GM18909 (cell line): ENCODE measurements around the gene ZC3H7B.
A peak's percentile ranks its signal among the peaks of the same experiment; 100 is the strongest.
"Not testable (repeated sequence)": the region's sequence is repeated elsewhere in the genome, so short reads cannot be mapped to it uniquely, and the experiment has no call there.

Experiments
- ATAC-seq: cut with Tn5 transposase; IDR thresholded peaks from one replicate; pipeline ENCODE4 v1.9.1; 2021; ENCODE audit warnings: mild to moderate bottlenecking; ENCODE audit not compliant: unreplicated experiment, poor library complexity

The ZC3H7B gene, protein sequence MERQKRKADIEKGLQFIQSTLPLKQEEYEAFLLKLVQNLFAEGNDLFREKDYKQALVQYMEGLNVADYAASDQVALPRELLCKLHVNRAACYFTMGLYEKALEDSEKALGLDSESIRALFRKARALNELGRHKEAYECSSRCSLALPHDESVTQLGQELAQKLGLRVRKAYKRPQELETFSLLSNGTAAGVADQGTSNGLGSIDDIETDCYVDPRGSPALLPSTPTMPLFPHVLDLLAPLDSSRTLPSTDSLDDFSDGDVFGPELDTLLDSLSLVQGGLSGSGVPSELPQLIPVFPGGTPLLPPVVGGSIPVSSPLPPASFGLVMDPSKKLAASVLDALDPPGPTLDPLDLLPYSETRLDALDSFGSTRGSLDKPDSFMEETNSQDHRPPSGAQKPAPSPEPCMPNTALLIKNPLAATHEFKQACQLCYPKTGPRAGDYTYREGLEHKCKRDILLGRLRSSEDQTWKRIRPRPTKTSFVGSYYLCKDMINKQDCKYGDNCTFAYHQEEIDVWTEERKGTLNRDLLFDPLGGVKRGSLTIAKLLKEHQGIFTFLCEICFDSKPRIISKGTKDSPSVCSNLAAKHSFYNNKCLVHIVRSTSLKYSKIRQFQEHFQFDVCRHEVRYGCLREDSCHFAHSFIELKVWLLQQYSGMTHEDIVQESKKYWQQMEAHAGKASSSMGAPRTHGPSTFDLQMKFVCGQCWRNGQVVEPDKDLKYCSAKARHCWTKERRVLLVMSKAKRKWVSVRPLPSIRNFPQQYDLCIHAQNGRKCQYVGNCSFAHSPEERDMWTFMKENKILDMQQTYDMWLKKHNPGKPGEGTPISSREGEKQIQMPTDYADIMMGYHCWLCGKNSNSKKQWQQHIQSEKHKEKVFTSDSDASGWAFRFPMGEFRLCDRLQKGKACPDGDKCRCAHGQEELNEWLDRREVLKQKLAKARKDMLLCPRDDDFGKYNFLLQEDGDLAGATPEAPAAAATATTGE

DNA sequence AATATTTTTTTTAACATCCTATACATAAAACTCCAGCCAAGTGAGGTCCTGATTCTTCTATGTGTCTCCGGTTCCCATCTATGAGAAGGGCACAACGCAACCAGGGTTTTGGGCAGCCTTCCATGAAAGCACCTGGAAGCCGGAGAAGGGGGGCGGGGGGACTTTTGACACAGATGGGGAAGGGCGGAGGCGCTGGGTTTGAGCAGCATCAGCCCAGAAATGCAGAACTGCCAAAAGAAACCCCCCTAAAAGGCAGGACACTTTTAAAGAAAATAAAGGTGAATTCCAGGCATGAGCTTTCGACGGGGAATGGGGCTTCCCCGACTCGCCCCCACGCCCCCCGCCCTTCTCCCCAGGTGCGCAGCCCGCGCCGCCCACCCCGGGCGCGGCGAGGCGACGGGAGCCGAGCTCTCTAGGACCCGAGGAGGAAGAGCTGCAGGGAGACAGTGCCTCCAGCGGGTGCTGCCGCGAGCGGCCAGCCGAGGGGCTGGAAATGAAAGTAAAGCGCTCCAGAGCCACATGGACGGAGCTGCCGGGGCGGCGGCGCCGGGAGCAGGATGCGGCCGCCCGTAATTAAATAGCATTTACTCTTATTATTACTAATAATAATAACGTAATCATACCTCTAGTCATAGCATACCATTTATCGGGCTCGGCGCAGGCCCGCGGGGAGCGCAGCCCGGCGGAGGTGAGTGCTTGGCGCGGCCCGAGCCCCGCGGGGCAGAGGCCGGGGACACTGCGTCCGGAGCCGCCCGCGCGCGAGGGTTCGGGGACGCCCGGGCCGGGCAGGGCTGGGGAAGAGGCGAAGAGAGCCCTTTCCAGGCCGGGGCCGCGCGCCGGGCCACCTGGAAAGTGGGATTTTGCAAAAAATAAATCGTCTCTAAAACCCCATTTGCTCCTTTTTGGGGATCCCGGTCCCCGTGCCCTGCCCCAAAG lies at the start of gene ZC3H7B:
TSS of gene ZC3H7B (plus strand) at position 441 of the 936 bp plus-strand sequence. CDS start 19,136 bp downstream, outside the sequence.
- peak; percentile 83 for ATAC-seq

DNA sequence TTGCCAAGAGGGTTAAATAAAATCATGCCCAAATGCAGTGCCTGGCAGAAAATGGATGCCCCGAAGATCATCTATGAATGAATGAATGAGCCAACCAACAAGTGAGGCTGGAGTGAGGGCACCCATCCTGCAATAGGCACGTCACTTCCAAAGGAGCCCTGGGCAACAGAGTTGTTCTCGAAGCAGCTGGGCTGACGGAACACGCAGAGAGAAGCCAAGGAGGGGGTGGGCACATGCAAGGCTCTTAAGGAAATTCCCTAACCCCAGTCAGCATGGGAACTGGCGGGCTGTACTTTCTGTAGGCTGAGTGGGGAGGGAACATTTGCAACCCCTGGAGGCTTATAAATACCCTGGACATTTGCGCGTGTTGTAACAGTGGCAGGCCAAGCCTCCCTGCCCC lies 49.0 kb upstream of the ZC3H7B start:
- no peak for ATAC-seq

DNA sequence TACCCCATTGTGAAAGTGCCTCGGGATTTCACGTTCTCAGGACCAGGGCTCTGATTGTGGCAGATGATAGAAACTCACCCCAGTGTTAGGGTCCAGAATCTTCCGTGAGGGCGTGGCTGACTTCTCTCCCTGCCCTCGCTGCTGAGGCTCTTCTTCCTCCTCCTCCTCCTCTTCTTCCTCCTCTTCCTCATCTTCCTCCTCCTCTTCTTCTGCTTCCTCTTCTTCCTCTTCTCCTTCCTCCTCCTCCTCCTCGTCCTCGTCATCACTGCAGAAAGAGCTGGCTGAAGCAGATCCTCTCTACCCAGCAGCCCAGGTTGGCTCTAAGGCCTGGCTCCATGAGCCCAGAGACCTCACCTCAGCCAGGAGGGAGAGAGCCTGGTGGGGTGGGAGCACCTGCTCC lies 47.1 kb upstream of the ZC3H7B start:
- no peak for ATAC-seq

DNA sequence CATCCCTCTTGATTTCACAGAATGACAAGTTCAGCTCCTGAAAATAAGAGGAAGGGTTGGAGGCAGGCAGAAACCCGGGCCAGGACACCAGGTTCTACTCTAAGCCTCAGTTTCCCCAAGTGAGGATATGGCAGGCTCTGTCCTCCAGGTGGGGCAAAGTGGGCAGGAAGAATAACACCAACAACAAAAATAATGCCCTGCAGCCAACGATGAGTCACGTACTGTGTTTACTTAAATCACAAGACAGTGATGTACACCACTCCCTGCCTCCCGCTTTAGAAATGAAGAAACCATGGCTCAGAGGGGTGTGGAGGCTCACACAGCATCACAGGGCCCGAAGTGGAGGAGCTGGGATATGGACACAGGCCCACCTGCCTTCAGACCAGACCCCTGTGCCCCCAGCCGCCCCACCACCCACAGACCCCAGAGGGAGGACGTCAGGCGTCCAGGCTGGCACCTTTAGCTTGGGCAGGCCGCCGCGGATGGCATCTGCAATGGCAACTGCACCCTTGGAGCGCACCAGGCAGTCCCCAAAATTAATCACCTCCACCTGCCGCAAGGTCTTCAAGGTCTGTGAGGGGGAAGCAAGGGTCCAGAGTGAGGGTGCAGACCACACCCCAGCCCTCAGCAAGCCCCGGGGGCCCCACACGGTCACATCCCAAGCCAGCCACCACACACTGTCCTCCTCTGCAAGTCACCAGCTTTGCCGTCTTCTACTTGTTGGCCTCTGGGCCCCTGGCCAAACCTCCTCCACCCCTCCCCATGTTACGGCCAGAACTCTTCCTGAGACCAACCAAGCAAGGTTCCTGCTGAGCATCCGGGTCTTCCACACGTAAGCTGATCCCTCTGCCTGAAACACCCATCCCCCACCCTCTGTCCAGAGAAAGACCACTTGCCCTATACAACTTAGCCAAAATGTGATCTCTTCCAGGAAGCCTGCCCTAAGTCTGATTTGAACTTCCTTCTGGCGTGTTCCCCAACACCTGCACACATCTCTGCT lies 44.8 kb upstream of the ZC3H7B start:
- ATAC-seq, result no peak

DNA sequence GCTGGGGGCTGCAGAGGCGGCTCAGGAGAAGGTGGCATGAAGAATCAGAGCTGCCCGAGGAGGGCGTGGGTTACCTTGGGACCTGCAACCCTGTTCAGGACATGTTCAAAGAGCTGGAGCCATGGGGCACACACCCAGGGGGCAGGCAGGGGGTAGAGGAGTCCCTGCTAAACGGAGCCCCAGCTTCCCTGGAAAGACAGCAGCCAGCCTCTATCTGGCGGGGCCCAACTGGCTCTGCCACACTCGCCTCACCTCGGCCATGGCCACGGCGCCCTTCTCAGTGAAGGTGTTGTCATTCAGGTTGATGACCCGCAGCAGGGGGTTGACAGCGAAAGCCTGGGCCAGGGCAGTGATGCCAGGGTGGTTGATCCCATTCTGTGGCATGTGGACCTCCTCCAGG lies 43.6 kb upstream of the ZC3H7B start:
- ATAC-seq, result no peak

DNA sequence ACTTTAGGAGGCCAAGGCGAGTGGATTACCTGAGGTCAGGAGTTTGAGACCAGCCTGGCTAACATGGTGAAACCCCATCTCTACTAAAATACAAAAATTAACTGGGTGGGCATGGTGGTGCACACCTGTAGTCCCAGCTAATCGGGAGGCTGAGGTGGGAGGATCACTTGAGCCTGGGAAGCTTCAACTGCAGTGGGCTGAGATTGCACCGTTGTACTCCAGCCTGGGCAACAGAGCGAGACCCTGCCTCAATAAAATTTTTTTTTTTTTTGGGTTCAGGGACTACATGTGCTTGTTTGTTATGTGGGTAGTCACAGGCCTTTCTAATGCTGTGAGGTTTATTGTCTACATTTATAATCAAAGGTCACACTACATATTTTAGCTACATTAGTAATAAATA lies 41.6 kb upstream of the ZC3H7B start:
- not testable (repeated sequence) for ATAC-seq

DNA sequence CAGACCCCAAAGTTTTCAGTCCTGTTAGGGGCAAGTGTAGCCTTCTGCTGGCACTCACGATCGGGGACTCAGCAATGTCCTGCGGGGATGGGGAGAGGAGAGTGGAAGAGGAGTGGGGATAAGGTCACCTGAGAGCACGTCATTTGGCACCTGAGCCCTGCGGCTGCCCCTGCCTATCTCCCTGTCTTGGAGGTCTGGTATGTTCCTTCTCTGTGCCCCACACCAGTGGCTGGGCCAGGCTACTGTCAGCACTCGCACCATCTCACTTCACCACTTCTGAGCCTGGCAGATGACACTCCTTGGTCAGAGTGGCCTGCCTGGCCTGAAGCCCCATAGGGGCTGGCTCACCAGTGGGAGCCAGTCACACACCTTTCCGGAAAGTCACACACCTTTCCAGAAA lies 40.5 kb upstream of the ZC3H7B start:
- no peak for ATAC-seq

DNA sequence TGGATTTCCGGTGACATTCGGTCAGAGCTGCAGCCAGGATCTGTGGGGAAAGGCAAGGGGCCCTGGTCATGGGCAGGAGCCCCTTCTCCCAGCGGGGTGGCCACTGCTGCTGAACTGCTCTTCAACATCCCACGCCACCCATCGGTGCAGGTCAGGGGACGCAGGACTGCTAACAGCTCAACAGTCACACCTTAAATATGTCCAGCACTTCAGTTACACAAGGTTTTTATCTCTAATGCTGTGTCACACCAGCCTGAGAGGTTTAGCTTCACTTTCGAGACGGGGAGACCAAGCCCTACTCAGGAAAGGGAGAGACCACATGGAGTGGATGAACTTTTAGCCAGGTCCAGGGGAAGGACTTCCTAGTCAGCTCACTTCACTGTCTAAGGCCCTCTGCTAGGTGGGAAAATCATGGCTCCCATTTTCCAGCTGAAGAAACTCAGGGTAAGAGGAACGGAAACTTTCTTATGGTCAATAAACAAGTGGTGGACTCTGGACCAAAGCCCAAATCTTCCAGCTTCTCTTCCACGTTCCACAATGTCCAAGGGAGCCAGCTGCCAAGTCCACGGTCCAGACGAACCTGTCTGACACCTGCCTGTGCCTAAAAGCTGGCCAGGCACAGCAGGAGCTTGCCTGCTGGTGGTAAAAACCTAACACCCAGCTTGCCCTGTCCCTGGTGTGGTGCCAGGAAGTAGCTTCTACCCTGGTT lies 39.6 kb upstream of the ZC3H7B start:
- ATAC-seq, result no peak

DNA sequence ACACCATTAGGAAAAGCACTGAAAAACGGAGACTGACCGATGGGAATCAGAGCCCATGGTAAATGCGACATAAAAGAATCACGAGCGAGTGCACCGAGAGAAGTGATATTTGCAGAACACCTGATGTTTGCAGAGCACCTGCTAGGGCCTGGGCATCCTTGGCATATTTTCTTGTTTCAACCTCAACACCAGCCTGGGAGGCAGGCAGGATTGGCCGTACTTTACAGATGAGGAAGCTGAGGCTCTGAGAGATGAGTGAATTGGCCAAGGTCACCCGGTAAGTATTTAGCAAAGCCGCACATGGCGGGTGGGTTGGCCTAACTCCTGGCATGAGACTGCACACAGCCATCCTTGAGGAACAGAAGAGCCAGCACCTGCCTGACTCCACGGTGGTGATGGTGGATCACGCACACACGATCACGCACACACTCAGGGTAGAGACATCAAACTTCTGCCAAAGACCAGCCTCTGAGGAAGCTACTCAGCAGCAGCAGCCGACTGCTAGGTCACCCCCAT lies 39.0 kb upstream of the ZC3H7B start:
- no peak for ATAC-seq

DNA sequence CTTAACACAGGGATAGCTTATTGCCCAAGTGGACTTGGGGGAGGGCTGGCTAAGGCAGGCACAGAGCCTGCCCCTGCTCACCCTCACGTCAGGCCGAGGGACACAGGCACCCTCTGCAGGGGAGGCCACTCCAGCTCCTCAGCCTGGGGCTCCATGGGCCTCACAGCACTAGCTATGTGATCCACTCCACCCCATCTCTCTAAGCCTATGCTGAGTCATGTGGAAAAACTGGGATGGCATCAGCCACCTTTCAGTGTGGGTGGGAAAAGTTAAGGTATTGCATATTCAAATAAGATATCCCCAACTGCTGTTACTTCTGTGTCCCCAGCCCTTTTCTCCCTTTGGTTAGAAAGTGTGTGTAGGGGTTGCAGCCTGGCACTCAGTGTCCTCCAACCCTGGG lies 37.6 kb upstream of the ZC3H7B start:
- ATAC-seq, result no peak

DNA sequence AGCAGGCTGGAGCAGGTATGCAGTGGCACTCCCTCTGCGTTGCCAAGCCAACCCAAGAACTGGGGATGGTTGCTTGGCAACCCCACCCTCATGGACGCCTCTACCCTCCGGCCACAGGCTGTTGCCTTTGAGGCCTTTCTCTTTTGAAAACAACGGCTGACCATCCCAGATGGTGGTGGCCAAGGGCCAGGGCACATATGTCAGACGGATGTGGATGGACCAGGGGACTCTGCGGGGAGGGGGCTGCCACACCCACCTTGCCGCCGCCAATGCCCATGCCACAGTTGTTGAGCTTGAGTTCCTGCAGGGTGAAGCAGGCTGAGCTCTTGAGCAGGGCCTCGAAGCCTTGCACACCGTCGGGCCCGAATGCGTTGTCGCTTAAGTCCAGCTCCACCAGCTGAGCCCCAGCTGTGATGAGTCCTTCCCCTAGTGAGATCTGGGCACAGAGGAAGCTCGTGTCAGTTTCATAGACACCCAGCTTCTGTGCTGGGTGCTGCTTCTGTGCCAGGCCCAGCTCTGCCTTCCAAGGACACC lies 36.9 kb upstream of the ZC3H7B start:
- no peak for ATAC-seq

DNA sequence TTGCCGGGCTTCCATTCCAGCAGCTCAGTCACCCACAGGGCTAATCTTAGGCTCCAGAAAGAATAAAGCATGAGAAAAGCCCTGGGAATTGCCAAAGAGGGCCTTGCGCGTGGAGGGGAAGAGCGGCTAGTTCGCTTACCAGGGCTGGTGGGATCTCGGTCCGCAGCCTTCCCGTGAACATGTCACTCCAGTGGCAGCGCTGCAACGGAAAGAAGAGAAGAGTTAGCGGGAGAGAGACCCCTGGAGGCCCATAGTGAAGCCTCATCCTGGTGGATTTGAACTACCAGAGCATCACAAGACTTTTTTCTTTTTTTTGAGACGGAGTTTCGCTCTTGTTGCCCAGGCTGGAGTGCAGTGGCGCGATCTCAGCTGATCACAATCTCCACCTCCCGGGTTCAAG lies 33.4 kb upstream of the ZC3H7B start:
- ATAC-seq, result no peak

DNA sequence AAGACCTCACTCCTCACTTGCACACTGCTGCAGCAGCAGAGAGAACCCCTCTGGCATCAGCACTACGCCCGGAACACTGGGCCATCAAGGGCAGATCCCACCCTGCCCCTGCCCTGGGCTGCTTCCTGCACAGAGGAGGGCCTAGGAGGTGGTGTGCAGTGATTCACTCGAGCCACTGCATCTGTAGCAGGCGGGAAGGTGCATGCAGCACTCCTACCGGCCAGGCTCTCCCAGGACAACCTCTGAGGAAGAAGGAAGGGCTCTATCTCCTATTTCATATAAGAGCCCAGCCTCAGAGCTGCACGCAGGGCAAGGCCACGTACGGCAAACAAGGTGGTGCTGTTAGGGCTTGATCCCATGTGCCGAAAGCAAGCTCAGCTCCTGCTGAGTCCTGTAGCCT lies 29.5 kb upstream of the ZC3H7B start:
- ATAC-seq, result no peak

DNA sequence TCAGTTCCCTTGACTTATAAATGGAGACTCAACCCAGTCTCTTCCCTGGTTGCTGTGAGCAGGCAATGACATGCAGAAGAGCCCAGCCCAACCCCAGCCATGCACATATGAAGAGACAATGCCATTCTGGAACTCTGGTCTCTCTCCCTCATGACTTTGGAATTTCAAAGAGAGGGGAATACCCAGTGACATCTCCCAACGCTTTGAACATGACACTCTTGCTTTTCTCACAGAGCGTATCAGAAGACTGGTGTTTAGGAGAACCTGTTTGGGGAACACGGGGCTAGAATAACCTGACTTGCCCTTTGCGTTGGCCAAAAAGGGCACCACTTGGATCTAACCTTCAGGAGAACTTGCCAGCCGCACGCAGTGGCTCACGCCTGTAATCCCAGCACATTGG lies 28.2 kb upstream of the ZC3H7B start:
- ATAC-seq, result no peak

DNA sequence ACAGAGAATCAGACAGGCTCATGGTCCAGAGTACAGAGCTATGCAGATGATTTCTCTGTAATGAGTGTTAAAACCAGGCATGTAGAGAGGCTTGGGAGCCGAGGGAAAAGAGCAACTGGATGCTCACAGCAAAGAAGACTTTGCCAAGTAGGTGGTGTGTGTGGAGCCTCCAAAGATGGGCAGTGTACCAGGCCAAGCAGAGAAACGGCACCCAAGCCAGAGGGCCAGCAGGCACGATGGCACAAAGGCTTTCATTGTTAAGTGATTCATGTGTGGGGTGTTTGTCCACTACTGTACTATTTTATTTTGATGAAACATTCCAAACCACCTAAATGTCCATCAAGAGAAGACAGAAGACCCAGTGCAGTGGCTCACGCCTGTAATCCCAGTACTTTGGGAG lies 26.5 kb upstream of the ZC3H7B start:
- ATAC-seq, result no peak

DNA sequence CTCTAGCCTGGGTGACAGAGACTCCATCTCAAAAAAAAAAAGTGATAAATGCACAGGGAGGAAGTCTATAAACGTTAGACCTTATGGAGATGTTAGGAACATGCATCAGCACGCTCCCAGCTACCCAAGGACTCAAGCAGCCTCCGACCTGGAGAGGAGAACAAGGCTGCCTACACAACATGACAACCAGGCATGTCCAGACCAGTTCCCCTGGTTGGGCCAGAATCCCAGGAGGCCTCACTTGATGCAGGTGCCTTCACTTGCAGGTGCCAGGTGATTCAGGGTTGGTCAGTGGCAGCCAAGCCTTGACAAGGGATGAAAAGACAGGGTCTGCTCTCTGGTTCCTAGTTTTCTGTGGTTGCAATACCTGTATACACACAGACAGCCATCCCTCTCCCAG lies 21.3 kb upstream of the ZC3H7B start:
- ATAC-seq, result no peak

DNA sequence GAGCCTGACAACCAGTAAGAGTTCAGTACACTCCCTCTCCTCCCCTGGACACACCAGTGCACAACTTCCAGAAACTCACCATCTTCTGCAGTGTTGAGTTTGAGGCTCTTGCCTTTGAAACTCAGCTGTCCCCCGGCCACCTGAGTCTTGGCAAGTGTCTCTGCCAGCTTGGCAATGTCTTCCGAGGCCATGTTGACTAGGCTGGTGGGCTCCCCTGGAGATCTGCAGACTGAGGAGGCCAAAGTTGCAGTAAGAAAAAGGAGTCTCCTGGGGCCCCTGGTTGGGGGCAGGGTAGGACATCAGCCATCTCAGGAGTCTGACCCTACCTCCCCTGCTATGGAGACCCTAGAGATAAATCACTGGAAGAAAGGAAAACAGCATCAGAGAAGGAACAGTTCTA lies 20.5 kb upstream of the ZC3H7B start:
- no peak for ATAC-seq

DNA sequence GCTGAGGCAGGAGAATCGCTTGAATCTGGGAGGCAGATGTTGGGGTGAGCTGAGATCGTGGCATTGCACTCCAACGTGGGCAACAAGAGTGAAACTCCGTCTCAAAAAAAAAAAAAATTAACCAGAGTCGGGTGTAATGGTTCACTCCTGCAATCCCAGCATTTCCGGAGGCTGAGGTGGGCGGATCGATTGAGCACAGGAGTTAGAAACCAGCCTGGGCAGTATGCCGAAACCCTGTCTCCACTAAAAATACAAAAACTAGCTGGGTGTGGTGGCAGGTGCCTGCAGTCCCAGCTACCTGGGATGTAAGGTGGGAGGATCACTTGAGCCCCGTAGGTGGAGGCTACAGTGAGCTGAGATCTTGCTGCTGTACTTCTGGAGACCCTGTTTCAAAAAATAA lies 16.9 kb upstream of the ZC3H7B start:
- ATAC-seq, result no peak
